ENCODE measurements around the gene IL22RA2.

The IL22RA2 gene

DNA sequence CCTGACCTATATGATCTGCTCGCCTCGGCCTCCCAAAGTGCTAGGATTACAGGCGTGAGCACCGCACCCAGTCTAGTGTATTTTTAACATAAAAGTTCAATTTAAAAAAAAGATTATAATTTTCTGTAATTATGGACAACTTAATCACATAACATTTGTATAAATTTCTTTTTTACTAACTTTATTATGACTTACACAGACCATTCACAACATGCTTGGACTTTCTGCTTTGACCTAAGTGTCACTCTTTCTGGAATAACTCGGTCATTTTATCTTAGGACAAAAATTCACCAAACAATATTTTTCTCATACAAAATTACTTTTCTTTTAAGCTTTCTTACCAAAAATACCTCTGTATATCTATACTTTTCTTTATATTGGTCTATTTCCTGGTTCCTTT is 15.4 kb upstream of the IL22RA2 start:
- H3K4me3 ChIP-seq (ENCODE audit: low read depth, low read length) = no peak overlapping the region
- TF ChIP-seq, protein P1, sequence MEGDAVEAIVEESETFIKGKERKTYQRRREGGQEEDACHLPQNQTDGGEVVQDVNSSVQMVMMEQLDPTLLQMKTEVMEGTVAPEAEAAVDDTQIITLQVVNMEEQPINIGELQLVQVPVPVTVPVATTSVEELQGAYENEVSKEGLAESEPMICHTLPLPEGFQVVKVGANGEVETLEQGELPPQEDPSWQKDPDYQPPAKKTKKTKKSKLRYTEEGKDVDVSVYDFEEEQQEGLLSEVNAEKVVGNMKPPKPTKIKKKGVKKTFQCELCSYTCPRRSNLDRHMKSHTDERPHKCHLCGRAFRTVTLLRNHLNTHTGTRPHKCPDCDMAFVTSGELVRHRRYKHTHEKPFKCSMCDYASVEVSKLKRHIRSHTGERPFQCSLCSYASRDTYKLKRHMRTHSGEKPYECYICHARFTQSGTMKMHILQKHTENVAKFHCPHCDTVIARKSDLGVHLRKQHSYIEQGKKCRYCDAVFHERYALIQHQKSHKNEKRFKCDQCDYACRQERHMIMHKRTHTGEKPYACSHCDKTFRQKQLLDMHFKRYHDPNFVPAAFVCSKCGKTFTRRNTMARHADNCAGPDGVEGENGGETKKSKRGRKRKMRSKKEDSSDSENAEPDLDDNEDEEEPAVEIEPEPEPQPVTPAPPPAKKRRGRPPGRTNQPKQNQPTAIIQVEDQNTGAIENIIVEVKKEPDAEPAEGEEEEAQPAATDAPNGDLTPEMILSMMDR (IDR thresholded peaks at IDR 0.05; ENCODE audit: low read depth, low read length, missing control alignments) = no peak
- DNase-seq (ENCODE audit: low read depth) = no peak

DNA sequence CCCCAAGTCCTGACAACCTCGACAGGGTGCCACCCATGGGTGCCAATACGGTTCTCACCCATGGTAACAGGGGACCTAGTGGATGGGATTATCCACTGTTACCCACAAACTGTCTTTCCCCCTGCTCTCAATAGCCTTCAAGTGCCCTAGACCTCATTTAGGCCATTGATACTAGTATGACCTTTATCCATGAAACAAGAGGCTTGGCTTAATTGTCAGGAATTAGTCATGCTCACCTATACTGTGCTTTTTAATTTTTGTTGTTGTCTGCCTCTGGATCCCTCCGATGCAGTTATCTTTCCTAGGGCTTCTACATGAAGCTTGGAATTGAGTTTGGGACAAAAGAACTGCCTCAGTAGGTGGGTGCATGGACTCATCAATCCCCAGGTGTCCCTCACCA is 11.8 kb upstream of the IL22RA2 start:
- H3K4me3 ChIP-seq (ENCODE audit: low read depth, low read length) = no peak overlapping the region
- DNase-seq (ENCODE audit: low read depth) = no peak
- TF ChIP-seq, protein P1 (IDR thresholded peaks at IDR 0.05; ENCODE audit: low read depth, low read length, missing control alignments) = no peak

DNA sequence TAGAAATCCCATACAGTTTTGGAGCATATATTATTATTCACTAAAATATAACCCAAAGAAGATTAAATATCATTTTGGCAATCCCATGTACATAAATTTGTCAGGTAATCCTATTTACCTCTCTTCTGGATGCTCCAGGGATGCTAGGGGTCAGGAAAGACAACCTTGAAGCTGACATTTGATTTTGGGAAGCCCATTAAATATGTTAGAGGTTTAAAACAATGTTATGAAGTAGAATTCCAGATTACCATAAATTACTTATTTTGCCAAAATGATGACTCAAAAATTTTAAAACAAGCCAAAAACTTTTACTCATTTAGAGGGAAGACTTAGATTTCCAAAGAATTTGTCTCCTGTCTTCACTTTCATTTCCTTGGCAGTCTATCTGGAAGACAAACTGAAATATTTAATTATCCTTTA is 9.2 kb upstream of the IL22RA2 start:
- no peak overlapping the region for H3K4me3 ChIP-seq (ENCODE audit: low read depth, low read length)
- TF ChIP-seq, protein P1 (IDR thresholded peaks at IDR 0.05; ENCODE audit: low read depth, low read length, missing control alignments) = no peak
- DNase-seq (ENCODE audit: low read depth) = no peak

DNA sequence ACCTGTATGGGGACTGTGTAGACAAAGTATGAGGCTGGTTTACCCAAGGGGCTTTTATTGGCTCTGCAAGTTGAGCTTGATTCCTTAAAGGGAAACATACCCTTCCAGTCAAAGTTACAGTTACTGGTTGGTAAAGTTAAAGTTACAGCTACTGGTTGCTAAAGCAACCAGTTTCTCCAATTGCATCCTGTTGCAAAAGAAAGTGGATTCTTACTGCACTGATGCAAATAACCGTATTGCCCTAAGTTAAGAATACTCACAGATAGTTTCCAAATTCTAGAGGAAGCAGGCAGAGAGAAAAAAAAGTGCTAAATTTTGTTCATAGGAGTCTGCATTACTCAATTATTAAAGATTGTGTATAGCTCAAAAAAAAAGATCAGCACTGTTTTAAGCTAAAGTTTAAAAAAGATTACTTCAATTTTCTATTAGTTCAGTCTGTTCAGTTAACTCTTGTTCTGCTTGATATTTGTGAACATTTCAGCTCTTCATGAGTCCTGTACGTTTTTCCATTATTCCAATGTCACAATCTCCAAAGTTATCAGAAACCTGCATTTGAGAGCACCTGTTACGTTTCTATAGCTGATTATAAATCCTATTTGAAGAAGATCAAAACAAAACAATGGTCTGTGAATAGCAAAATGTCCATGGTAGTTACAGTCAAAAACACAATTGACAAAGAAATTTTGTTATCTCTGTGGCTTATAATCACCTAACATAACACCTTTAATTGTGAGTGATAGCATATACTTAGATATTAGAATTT is 8.6 kb upstream of the IL22RA2 start:
- no peak for DNase-seq (ENCODE audit: low read depth)
- no peak overlapping the region for H3K4me3 ChIP-seq (ENCODE audit: low read depth, low read length)
- TF ChIP-seq, protein P1 (IDR thresholded peaks at IDR 0.05; ENCODE audit: low read depth, low read length, missing control alignments) = no peak

DNA sequence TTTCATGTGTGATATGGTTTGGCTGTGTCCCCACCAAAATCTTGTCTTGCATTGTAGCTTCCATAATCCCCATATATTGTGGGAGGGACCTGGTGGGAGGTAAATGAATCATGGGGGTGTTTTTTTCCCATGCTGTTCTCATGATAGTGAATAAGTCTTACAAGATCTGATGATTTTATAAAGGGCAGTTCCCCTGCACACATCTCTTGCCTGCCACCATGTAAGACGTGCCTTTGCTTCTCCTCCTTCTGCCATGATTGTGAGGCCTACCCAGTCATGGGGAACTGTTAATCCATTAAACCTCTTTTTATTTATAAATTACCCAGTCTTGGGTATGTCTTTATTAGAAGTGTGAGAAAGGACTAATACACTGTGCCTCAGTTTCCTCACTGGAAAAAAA is 4.2 kb upstream of the IL22RA2 start:
- no peak for DNase-seq (ENCODE audit: low read depth)
- TF ChIP-seq, protein P1 (IDR thresholded peaks at IDR 0.05; ENCODE audit: low read depth, low read length, missing control alignments) = no peak
- no peak overlapping the region for H3K4me3 ChIP-seq (ENCODE audit: low read depth, low read length)

DNA sequence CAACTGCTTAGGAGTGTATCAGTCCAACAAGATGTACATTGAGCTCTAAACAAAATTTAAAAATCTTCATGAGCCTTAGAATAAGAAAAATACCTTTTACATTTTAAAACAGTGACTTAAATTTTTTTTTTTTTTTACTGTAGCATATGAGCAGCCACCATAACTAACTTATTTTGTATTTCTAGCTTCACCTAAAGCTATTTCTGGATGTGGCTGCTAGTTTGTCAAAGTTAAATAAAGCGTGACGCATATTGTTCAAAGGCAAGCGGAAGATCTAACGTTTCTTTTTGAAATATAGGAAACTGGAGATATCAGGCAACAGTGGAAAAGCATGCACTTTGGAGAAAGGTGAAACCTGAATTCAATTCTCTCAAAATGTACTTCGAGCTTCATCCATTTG is 3.3 kb upstream of the IL22RA2 start:
- no peak overlapping the region for H3K4me3 ChIP-seq (ENCODE audit: low read depth, low read length)
- DNase-seq (ENCODE audit: low read depth) = no peak
- TF ChIP-seq, protein P1 (IDR thresholded peaks at IDR 0.05; ENCODE audit: low read depth, low read length, missing control alignments) = no peak

DNA sequence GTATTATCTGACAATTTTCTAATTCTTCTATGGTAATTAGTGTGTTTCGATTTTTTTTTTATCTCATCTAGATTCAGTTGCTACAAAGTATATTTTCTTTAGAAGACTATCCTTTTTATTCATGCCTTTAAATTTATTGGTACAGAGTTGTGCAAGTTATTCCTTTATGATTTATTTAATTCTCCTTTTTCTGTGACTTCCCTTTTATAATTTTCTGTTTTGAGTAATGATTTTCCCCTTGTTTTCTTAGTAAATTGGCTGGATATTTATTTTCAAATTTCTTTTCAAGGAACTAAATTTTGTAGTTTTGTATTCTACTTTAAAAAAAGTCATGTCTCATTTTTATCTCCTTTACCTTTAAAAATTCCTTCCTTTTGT is 2.4 kb upstream of the IL22RA2 start:
- H3K4me3 ChIP-seq (ENCODE audit: low read depth, low read length) = no peak overlapping the region
- TF ChIP-seq, protein P1 (IDR thresholded peaks at IDR 0.05; ENCODE audit: low read depth, low read length, missing control alignments) = no peak
- no peak for DNase-seq (ENCODE audit: low read depth)

Measured in GM12864 (cell line).